PFSK-1 (cell line): ENCODE measurements around the gene RPTN.

ENCODE experiments used
- POLR2AphosphoS5 ChIP-seq: IDR thresholded peaks from 2 replicates; pipeline ENCODE4 v1.6.1; 2012; ENCODE audit warnings: low read depth, mild to moderate bottlenecking, control low read depth, low read length, moderate library complexity
- TAF1 ChIP-seq: IDR thresholded peaks from 2 replicates; pipeline ENCODE4 v1.6.1; 2012; ENCODE audit warnings: low read length, control low read depth, borderline replicate concordance; ENCODE audit not compliant: insufficient read depth

- TF ChIP-seq POLR2AphosphoS5 (no peak), TAF1 (no peak)
Observed at GRCh38 chr1:152182944-152183361, 23.9 kb upstream of the RPTN start.
